TTC549 (cell line): ENCODE results near the gene RIMKLB.
"Not testable (repeated sequence)": the region's sequence is repeated elsewhere in the genome, so short reads cannot be mapped to it uniquely, and the experiment has no call there.

Source experiments
- FAIRE-seq: peaks from 2 replicates; lab custom pipeline; 2012; peaks lifted over from hg19 to GRCh38; lab: Jason Lieb, UNC

RIMKLB gene

DNA sequence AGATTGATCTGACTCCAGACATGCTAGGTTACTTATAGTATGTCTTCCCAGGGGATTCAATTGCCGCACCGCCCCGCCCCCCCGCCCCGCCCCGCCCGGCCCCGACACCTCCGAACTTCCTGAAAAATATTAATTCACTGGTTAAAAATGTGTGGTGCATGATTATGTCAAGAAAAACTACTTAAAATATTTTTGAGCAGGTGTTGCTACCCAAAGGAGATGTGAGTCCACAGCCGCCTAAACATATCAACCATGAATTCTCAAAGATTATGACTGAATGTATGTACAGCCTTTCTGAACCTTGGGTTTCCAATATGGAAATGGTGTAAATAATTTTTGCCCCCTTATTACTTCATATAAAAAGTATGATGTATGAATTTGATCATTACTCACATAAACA lies 2.7 kb upstream of the RIMKLB start:
- FAIRE-seq, result no peak

DNA sequence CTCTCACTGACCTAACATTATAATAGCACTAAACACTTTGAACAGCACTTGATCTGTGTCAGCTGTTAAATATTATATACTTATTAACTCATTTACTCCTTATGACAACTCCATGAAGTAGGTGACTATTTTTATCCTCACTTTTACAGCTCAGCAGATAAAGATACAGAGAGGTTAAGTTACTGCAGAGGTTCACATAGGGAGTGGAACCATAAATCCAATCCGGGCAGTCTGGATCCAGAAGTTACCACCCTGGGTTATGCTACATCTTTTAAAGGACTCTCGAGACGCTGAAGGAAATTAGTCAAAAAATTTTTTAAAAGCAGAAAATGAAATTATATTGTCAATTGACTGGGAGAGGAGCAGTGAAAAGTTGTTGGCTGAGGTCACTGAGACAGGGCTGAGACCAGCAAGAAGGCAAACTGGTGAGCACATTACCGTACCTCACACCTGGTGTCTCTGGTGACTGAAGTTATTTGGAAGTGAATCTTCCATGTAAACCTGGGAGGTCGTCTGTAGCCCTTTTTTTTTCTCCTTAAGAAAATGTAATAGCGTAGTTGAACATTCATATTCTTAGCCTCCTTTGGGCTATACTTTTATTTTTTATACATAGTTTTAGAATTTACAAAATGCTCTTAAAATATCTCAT lies 1.2 kb upstream of the RIMKLB start:
- no peak for FAIRE-seq

DNA sequence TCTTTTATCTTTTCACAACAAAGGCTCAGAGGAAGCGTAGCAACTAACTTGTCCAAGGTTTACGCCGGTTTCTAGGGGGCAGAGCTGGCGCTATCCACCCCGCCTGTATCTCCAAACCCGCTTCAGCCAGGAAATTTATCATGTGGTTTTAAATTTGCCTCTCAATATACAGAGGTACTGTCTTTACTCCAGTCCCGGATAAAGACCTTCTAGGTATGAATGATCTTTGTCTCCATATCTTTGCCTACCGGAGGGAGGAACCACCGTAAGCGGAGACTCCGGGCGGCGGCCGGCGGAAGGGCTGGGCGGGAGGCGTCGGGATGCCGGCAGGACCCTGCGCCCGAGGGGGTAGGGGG lies 693 bp upstream of the RIMKLB start:
- no peak for FAIRE-seq

DNA sequence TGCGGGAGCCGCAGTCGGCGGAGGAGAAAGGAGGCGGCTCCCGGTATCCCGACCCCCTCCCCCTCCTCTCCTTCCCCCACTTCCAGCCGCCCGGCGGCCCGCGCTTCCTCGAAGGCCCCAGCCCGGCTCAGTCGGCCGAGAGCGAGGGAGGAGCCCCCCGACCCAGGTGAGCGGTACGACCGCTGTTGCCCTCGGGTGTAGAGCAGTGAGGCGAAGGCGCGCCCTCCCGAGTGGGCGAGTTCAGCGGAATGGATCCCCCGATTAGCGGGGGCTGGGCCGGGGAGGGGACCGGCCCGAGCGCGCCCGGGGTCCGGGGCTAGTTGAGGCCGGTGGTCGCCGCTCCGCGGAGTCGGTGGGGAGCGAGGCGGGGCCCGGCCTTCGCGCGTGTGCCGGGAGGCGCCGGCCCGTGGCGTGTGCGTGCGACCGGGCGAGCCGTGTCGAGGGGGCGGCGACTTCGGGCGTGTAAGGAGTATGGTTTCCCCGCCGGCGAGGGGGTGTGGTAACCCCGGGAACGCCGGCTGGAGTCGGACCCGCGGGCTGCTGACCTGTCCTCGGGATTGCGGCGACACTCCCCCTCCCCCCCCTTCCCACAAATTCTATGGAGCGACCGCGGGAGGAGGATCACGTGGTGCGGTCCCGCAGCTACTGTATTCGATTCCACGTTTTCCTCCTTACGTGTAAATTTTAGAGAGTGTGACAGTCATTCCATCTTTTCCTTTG lies 501 bp downstream of the RIMKLB start:
- FAIRE-seq, result no peak

DNA sequence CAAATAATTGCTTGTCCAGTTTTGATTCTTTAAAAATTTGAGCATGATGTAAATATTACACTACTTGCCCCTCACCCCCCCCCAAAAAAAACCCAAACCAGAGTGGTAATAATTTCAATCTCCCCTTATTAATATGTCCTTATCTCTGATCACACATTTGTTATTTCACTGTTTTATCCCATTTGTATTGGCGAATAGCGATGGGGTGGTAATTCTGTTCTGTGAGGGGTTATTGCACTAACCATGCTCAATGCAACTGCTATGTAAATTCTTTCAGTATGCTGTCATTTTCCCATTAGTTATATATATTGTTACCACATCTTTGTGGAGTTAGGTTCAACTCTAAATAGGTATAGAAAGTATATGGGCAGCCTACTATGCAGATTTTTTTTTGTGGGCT lies 1.1 kb downstream of the RIMKLB start:
- no peak for FAIRE-seq

DNA sequence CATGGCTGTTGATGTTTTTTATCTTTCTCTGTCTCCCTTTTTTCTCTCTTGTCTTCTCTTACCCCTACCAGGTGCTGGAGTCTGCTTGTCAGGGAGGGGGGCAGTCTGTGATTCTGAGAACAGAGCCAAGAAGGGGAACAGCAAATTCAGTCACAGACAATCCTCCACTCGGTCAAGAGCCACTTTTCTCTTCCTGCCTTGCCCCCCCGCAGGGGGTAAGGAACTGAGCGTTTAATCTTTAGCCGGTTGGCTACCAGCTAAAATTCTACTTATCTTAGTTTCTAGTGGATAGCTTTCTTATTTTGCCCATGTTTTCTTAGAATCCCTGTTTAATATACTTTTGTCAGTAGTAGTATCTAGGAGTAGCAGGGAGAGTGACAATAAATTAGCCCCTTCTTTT lies 1.9 kb downstream of the RIMKLB start:
- FAIRE-seq, result no peak

DNA sequence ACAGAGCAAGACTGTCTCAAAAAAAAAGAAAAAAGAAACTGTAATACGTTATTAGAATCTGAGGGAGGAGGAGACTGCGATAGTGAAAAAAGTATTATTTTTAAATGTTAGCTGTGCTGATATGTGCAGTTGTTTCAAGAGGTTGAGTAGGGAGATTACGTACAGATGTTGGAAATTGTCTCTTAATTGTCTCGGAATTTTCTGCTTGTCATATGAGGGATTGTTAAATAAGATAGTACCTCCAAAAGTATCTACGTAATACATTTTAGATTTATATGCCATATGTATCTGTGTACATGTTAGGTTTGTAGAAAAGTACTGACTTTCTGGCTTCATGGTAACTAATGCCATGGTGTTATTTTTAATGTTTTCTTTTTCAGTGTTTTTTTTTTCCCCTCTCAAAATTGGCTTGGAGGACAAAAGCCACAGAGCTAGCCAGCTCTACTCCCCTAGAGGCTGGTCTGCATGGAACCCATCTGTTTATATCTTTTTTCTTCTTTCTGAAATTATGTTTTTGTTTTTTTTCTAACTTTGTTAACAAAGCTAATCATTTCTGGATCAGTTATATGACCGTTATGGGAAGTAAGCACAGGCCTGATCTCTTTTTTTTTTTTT lies 3.4 kb downstream of the RIMKLB start:
- FAIRE-seq, result no peak

DNA sequence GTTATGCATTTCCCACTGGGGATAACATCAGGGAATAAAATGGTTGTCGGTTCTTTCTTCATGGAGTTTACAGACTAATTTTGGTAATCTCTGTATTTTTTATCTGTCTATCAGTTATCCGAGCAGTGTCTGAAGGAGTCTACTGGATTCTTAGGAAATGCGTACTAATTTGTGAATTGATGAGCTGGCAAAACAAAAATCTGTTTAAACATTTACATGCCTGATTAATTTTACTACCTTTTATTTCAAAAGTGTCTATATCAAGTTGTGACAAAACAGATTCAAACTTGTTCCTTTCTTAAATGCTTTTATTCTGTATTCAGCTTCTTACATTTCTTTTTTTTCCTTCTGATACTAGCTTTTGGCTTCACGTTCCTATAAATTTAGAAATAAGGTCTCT lies 4.4 kb downstream of the RIMKLB start:
- no peak for FAIRE-seq

DNA sequence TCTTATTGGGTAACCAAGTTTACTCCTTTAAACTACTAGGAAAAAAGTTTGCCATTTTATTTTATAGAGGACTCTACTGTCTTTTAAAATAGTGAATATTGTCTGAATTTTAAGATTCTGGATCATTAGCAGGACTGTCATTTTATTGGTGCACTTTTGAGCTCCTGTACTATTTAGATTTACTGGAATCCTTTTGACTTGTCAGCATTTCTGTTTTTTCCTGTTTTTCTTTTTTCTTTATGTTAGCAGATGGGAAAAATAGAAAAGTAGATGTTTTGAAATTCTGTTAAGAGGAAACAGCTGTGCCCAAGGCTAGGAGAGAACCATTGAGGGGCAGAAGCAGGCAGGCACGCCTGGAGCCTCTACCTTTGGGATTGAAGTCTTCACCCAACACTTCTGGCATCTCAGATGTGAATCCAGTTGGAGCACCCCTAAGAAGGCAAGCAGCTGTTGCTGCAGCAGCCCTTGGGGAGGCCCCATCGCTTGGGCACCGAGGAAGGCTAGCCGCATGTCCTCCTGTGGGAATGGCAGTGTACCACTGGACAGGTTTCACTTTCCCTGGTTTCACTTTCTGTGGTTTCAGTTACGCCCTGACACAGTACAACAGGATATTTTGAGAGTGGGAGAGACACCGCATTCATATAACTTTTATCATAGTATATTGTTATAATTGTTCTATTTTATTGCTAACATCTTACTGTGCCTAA lies 11.5 kb downstream of the RIMKLB start:
- no peak for FAIRE-seq

DNA sequence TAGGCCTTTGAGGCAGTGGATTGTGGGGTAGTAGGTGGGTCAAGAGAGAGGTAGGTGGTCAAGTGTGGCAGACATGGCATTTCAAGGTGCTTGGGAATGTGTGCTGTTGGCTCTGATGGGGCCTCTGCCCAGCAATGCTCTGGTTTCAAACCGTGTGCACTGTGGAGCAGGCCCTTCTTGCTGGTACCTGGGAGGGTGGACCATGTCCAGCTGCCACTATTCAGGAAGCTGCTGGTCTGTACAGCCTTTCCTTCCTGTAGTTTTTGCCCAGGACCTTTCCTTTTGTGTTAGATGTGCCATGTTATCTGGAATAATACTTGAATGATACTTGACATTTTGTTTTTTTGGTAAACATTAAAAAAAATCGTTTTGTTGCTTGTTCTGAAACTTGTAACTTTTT lies 14.8 kb downstream of the RIMKLB start:
- FAIRE-seq, result no peak

DNA sequence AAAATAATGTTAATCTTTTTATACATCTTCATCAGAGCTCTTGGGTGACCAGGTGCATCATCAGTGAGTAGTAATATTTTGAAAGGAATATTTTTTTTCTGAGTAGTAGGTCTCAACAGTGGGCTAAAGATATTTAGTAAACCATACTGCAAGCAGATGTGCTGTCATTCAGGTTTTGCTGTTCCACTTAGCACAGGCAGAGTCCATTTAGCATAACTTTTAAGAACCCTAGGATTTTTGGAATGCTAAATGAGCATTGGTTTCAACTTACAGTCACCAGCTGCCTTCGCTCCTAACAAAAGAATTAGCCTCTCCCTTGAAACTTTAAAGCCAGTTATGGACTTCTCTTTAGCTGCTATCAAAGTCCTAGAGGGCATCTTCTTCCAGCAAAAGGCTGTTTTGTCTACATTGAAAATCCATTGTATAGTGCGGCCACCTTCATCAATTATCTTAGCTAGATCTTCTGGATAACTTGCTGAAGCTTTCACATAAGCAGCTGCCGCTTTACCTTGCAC lies 24.6 kb downstream of the RIMKLB start:
- FAIRE-seq, result no peak

DNA sequence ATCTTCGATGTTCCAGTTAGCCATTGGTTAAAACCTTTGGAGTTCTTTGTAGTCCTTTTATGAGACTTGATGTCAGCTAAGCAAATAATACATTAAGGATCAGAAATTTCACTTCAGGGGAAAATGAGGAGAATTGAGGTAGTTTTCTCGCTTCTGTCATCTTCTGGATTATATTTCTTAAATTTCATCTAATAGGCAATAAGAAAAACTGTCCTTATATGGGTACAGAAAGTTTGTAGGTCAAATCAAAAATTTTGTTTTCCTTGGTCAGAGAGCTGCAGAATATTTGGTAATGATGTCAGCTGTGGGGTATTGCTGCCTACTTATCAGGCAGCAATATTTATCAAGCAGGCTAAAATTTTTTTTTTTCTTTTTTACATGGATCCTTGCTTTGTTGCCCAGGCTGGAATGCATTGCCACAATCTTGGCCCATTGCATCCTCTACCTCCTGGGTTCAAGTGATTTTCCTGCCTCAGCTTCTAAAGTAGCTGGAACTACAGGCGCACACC lies 37.1 kb downstream of the RIMKLB start:
- FAIRE-seq, result no peak

DNA sequence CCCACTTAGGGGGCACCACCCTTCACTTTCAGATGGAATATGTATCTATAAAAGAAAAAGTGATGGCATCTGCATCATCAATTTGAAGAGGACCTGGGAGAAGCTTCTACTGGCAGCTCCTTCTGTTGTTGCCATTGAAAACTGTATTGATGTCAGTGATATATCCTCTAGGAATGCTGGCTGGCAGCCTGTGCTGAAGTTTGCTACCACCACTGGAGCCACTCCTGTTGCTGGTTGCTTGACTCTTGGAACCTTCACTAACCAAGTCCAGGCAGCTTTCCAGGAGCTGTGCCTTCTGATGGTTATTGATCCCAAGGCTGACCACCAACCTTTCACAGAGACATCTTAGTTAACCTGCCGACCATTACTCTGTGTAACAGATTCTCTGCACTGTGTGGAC lies 44.7 kb downstream of the RIMKLB start:
- no peak for FAIRE-seq

DNA sequence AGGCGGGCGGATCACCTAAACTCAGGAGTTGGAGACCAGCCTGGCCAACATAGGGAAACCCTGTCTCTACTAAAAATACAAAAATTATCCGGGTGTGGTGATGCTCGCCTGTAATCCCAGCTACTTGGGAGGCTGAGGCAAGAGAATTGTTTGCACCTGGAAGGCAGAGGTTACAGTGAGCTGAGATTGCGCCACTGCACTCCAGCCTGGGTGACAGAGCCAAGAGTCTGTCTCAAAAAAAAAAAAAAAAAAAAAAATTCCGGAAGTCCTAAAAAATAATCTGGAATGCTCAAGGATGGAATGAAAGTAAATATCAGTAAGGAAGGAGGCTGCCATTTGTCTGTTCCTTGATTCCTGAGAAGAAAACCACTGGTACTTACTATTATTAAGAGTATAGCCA lies 45.3 kb downstream of the RIMKLB start:
- not testable (repeated sequence) for FAIRE-seq

DNA sequence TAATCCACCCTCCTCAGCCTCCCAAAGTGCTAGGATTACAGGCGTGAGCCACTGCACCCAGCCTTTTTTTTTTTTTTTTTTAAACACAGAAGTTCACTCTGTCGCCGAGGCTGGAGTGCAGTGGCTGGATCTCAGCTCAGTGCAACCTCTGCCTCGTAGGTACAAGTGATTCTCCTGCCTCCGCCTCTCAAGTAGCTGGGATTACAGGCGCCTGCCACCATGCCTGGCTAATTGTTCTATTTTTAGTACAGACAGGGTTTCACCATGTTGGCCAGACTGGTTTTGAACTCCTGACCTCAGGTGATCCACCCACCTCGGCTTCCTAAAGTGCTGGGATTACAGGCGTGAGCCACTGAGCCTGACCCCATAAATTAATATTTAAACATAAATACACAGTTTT lies 47.8 kb downstream of the RIMKLB start:
- FAIRE-seq, result not testable (repeated sequence)

DNA sequence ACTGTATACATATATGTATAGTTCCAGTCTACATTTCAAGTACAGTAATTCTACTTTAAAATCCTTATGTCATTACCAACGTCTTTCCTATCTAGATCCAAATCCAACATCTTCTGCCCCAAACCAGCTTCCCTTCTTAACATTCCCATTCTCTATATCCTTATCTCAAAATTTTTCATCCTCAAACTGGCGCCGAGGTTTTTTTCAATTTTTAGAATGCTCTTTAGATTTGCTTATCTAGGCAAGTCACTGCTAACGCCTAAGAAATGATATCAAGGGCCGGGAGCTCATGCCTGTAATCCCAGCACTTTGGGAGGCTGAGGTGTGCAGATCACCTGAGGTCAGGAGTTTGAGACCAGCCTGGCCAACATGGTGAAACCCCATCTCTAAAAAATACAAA lies 48.3 kb downstream of the RIMKLB start:
- FAIRE-seq, result no peak

DNA sequence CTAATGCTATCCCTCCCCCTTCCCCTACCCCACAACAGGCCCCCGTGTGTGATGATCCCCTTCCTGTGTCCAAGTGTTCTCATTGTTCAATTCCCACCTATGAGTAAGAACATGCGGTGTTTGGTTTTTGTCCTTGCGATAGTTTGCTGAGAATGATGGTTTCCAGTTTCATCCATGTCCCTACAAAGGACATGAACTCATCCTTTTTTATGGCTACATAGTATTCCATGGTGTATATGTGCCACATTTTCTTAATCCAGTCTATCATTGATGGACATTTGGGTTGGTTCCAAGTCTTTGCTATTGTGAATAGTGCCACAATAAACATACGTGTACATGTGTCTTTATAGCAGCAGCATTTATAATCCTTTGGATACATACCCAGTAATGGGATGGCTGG lies 62.3 kb downstream of the RIMKLB start:
- not testable (repeated sequence) for FAIRE-seq

DNA sequence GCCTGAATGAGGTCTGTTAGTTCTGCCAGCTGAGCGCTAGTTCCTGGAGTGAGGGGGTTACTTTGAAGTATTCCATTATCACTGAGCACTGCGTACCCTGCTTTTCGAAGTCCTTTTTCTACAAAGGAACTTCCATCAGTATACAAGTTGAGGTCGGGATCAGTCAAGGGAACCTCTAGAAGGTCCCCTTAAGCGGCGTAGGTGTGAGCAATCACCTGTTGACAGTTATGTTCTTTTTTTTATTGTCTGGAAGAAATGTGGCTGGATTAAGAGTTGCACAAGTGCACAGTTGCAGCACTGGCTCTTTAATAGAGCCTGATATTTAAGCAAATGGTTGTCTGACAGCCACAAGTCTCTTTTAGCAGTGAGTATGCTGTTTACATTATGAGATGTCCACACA lies 64.9 kb downstream of the RIMKLB start:
- not testable (repeated sequence) for FAIRE-seq

DNA sequence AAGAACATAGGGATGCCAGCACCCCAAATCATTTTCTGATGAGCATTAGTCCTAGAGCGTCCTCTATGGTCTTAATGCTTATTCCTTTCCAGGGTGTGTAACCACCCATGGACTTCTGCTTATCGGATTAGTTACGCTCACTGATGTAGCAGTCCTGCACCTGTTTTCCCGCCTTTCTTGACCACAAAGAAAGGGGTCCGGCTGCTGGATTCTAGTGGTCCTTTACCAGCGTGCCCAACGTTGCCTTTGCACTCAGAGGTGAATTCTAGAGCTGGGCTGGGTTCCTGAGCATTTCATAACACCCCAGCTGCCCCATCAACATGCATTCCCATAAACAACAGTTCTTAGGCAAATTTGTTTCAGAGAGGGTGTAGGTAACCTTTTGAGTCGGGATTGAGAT lies 68.3 kb downstream of the RIMKLB start:
- FAIRE-seq, result not testable (repeated sequence)

DNA sequence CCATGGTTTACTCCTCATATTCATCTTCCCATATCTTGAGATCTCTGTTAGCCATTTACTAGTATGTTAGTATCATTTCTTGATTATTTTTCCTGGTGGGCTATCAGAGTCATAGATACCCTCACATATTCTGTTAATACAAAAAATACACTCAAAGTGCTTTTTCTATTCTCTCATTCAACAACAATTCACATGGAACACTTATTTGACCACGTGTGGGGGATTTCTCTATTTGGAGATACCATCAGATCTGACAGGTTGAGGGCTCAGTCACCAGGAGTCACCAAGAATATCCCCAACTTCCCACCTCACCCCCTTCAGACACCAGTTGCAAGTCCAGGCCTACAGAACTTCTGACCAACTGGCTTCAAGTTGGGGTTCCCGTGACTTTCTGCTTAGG lies 72.7 kb downstream of the RIMKLB start:
- FAIRE-seq, result no peak

DNA sequence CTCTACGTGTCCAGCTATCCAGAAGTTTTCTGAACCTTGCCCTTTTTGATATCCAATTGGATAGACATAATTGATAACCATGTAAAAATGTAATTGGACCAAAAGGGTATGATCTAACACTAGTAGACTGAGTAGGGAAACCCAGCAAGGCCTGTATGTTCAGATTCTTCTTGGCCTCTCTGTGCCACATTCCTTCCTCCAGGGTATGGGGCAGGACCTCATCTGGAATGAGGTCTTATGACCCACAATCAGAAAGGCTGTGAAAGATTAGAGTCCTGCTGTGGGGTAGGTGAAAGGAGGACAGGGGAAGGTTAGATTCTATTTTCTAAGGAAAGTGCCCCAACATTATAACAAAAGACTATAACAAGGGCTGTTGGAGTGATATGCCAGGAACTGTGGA lies 73.3 kb downstream of the RIMKLB start:
- FAIRE-seq, result no peak

DNA sequence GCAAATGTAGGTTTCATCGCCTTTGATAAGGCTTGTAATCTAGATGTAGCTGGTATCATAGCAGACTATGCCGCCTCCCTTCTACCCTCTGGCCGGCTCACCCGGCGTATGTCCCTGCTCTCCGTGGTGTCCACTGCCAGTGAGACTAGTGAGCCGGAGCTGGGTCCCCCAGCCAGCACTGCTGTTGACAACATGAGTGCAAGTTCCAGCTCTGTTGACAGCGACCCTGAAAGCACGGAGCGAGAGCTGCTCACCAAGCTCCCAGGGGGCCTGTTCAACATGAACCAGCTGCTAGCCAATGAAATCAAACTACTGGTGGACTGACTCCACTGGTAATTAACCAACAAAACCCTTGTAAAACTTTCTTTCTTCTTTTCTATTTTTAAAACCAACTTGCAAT lies 75.7 kb downstream of the RIMKLB start:
- no peak for FAIRE-seq

DNA sequence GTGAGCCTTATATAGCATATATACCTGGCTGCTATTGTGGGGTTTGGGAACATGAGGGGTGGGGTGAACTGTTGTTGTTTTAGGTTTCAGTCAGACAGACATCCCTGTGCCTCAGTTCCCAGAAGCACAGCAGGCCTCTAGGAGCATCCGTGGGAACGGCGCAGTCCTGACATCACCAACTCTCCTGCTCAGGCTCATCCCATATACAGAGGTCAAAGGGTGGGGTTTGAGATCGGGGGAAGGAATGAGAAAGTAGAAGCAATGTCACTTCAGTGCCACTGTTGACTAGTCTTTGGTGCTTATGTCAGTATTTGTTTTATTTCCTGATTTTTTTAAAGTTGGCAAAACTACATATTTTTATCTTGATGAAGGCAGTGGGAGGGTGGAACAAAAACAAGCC lies 81.5 kb downstream of the RIMKLB start:
- FAIRE-seq, result no peak
